A673 (cell line): Measurements from ENCODE around the gene BRAT1.

Experiments
- EZH2 ChIP-seq: fragments of 200-600 bp; sonication (generic); IDR thresholded peaks from 2 replicates; pipeline ENCODE4 v1.6.1; 2017; ENCODE audit warnings: borderline replicate concordance, low read depth, mild to moderate bottlenecking, mixed read lengths, antibody characterized with exemption, low read length; ENCODE audit not compliant: poor library complexity, severe bottlenecking
- TF ChIP-seq, protein P1 (sequence below): fragments of 300-800, 200-600 bp; sonication (generic); conservative IDR thresholded peaks from 2 replicates; pipeline ENCODE4 v1.5.1; 2017; ENCODE audit warnings: low read depth, mild to moderate bottlenecking, antibody characterized with exemption, low read length, moderate library complexity, mixed read lengths

DNA sequence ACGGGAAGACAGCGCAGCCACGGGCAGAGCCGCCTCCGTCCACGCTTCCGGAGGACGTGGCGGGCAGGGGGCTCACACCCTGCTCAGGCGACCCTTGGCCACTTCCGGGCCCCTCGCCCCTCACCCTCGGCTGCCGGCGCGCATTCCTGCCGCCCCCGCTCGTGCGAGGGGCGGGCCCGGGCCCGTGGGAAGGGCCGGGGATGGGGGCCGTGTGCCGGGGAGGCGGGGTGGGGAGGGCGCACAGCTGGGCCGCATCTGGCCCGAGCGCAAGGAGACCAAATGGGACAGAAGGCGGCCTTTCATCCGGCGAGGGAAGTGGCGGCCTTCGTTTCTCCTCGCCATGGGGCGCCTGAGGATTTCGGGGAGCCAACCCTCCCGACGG lies 36.6 kb downstream of the BRAT1 start:
- TF ChIP-seq, protein P1, sequence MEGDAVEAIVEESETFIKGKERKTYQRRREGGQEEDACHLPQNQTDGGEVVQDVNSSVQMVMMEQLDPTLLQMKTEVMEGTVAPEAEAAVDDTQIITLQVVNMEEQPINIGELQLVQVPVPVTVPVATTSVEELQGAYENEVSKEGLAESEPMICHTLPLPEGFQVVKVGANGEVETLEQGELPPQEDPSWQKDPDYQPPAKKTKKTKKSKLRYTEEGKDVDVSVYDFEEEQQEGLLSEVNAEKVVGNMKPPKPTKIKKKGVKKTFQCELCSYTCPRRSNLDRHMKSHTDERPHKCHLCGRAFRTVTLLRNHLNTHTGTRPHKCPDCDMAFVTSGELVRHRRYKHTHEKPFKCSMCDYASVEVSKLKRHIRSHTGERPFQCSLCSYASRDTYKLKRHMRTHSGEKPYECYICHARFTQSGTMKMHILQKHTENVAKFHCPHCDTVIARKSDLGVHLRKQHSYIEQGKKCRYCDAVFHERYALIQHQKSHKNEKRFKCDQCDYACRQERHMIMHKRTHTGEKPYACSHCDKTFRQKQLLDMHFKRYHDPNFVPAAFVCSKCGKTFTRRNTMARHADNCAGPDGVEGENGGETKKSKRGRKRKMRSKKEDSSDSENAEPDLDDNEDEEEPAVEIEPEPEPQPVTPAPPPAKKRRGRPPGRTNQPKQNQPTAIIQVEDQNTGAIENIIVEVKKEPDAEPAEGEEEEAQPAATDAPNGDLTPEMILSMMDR: no peak
- no peak for TF ChIP-seq EZH2
